Loucy (cell line): ENCODE results near the gene GRIP2.

Experiments used
- H2AFZ ChIP-seq: fragments of 200-600 bp; sonication (generic); 2 replicates; pipeline ENCODE4 v1.6.0; 2016; ENCODE audit warnings: antibody characterized with exemption, mild to moderate bottlenecking, low read length, moderate library complexity
- H3F3A ChIP-seq: fragments of 200-600 bp; 2 replicates; pipeline ENCODE4 v1.6.0; 2016; ENCODE audit warnings: antibody characterized with exemption, low read depth, mild to moderate bottlenecking
- H3K27me3 ChIP-seq: fragments of 200-600 bp; sonication (generic); 2 replicates; pipeline ENCODE4 v1.6.1; 2014; ENCODE audit warnings: low read length, mild to moderate bottlenecking; ENCODE audit not compliant: insufficient read depth, poor library complexity, severe bottlenecking
- H3K36me3 ChIP-seq: fragments of 200-600 bp; sonication (generic); 2 replicates; pipeline ENCODE4 v1.6.1; 2016; ENCODE audit warnings: low read length; ENCODE audit not compliant: insufficient read depth
- H3K4me1 ChIP-seq: fragments of 200-600 bp; sonication (generic); 2 replicates; pipeline ENCODE4 v1.5.1; 2014; ENCODE audit warnings: low read length, mild to moderate bottlenecking; ENCODE audit not compliant: insufficient read depth, poor library complexity, severe bottlenecking
- H3K4me2 ChIP-seq: fragments of 200-600 bp; sonication (generic); 2 replicates; pipeline ENCODE4 v1.6.0; 2014; ENCODE audit warnings: antibody characterized with exemption, low read length, low read depth, mild to moderate bottlenecking; ENCODE audit not compliant: poor library complexity, severe bottlenecking
- H3K4me3 ChIP-seq: fragments of 200-600 bp; sonication (generic); 2 replicates; pipeline ENCODE4 v1.5.1; 2014; ENCODE audit warnings: low read length, mild to moderate bottlenecking, mixed read lengths; ENCODE audit not compliant: poor library complexity, severe bottlenecking
- H3K79me2 ChIP-seq: fragments of 200-600 bp; sonication (generic); 2 replicates; pipeline ENCODE4 v1.6.1; 2014; ENCODE audit warnings: low read length; ENCODE audit not compliant: insufficient read depth
- H3K9ac ChIP-seq: fragments of 200-600 bp; sonication (generic); 2 replicates; pipeline ENCODE4 v1.6.0; 2014; ENCODE audit warnings: mild to moderate bottlenecking, low read depth, low read length, moderate library complexity; ENCODE audit not compliant: poor library complexity, severe bottlenecking
- H3K9me2 ChIP-seq: fragments of 200-600 bp; sonication (generic); replicated peaks from 2 replicates; pipeline ENCODE4 v1.6.1; 2016; ENCODE audit warnings: low read depth, low read length, mixed read lengths
- H3K9me3 ChIP-seq: fragments of 200-600 bp; sonication (generic); 2 replicates; pipeline ENCODE4 v1.6.1; 2014; ENCODE audit warnings: mild to moderate bottlenecking, antibody characterized with exemption, low read length, low read depth; ENCODE audit not compliant: insufficient read depth
- H4K20me1 ChIP-seq: fragments of 200-600 bp; sonication (generic); 2 replicates; pipeline ENCODE4 v1.6.0; 2014; ENCODE audit warnings: antibody characterized with exemption, low read length, mild to moderate bottlenecking; ENCODE audit not compliant: insufficient read depth, poor library complexity, severe bottlenecking
- EZH2phosphoT487 ChIP-seq: fragments of 200-600 bp; IDR thresholded peaks from 2 replicates; pipeline ENCODE4 v1.6.1; 2018; ENCODE audit warnings: antibody characterized with exemption, mild to moderate bottlenecking, moderate library complexity, borderline replicate concordance
- TF ChIP-seq, protein P1 (sequence below): fragments of 200-600 bp; sonication (generic); conservative IDR thresholded peaks from 2 replicates; pipeline ENCODE4 v1.5.1; 2014; ENCODE audit warnings: mild to moderate bottlenecking, antibody characterized with exemption, low read length

The GRIP2 gene

DNA sequence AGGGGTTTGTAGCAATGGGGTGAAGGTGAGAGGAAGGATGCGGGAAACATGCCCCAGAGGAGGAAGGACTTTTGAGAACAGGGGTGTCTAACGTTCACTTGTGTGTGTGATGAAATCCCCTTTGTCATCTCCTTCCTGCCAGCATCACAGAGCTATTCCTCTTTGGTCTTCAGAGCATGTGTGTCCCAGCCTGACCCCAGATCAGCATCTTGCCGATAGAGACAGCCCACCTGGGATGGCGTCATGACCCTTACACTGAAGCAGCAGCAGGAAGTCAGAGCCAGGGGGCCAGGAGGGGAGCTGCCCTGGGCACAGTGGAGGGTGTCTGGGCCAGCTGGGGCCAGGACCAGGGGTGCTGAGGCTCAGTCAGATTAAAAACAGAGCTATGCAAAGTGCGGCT lies 29.9 kb upstream of the GRIP2 start:
- peak overlapping the region; percentile 6 for H3K4me2 ChIP-seq
- no peaks in the 10 kb centered on the region for H3K9me3 ChIP-seq
- H2AFZ ChIP-seq = no peak overlapping the region; the same call in 1 of the 2 replicates
- no peaks in the 10 kb centered on the region for H3K79me2 ChIP-seq
- TF ChIP-seq, protein P1, sequence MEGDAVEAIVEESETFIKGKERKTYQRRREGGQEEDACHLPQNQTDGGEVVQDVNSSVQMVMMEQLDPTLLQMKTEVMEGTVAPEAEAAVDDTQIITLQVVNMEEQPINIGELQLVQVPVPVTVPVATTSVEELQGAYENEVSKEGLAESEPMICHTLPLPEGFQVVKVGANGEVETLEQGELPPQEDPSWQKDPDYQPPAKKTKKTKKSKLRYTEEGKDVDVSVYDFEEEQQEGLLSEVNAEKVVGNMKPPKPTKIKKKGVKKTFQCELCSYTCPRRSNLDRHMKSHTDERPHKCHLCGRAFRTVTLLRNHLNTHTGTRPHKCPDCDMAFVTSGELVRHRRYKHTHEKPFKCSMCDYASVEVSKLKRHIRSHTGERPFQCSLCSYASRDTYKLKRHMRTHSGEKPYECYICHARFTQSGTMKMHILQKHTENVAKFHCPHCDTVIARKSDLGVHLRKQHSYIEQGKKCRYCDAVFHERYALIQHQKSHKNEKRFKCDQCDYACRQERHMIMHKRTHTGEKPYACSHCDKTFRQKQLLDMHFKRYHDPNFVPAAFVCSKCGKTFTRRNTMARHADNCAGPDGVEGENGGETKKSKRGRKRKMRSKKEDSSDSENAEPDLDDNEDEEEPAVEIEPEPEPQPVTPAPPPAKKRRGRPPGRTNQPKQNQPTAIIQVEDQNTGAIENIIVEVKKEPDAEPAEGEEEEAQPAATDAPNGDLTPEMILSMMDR = no peak
- no peak for TF ChIP-seq EZH2phosphoT487
- H4K20me1 ChIP-seq = no peaks in the 10 kb centered on the region
- no peaks in the 10 kb centered on the region for H3K27me3 ChIP-seq
- no peak overlapping the region for H3K9ac ChIP-seq
- no peaks in the 10 kb centered on the region for H3F3A ChIP-seq
- H3K9me2 ChIP-seq = no peaks in the 10 kb centered on the region
- H3K4me3 ChIP-seq = no peak overlapping the region
- peaks cover 15% of the 10 kb centered on the region for H3K4me1 ChIP-seq
- no peaks in the 10 kb centered on the region for H3K36me3 ChIP-seq

DNA sequence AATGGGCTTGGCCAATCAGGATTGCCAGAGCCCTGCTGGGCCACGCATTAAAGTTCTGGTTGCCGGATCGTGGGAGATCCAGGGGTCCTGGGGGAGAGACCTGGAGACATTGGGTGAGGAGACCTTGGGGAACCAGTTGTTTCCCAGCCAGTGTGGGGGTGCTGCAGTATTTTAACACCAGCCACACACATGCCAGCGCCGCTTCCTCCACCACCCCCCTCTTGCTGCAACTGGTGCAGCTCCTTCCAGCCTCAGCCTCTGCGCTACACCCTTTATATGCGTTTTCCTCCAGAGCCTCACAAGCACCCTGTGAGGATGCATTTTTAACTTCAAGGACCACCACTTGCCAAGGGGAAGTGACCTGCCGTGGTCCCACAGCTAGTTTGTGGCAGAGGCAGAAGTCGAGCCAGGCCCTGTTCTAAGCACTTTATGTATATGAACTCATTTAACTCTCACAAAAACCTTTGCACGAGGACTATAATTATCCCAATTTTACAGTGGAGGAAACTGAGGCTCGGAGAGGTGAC lies 29.4 kb upstream of the GRIP2 start:
- Histone ChIP-seq H3K9ac (no peak overlapping the region), H2AFZ (no peak overlapping the region), H3K27me3 (no peaks in the 10 kb centered on the region), H3K4me3 (no peak overlapping the region), H3K4me2 (peak overlapping the region; percentile 6), H3K4me1 (peaks cover 15% of the 10 kb centered on the region), H3K9me2 (no peaks in the 10 kb centered on the region), H3F3A (no peaks in the 10 kb centered on the region), H4K20me1 (no peaks in the 10 kb centered on the region), H3K36me3 (no peaks in the 10 kb centered on the region), H3K9me3 (no peaks in the 10 kb centered on the region), H3K79me2 (no peaks in the 10 kb centered on the region)
- TF ChIP-seq, protein P1 = no peak
- no peak for TF ChIP-seq EZH2phosphoT487

DNA sequence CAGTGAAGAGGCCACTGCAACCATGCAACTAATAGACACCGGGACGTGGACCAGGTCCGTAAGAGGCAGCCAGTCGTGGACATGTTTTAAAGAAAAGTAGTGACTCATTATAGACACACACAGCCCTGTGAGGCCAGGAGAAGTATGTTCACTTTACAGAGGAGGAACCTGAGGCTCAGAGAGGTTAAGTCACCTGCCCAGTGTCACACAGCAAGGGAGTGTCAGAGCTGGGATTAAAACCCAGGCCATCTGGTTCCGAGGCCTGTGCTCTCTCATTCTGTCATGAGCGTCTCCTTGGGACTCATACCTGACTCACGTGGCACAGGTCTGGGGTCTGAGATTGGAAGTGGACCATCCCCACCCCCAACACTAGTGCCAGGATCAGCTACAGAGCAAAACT lies 28.1 kb upstream of the GRIP2 start:
- TF ChIP-seq, protein P1 = no peak
- TF ChIP-seq EZH2phosphoT487 = no peak
- Histone ChIP-seq H3K4me2 (no peak overlapping the region), H3K36me3 (no peaks in the 10 kb centered on the region), H3K9me2 (no peaks in the 10 kb centered on the region), H3K9ac (no peak overlapping the region), H3K4me3 (no peak overlapping the region), H3K79me2 (no peaks in the 10 kb centered on the region), H2AFZ (no peak overlapping the region), H3K27me3 (no peaks in the 10 kb centered on the region), H3K9me3 (no peaks in the 10 kb centered on the region), H4K20me1 (no peaks in the 10 kb centered on the region), H3K4me1 (peaks cover 15% of the 10 kb centered on the region), H3F3A (no peaks in the 10 kb centered on the region)
